PC-9 (cell line): Measurements from ENCODE around the gene P2RY8. TPM values are rescaled to one million over a fixed set of nuclear protein-coding genes. Genes with fewer than 3 reads are reported as not detected.

Experiments used
- BruUV-seq: library from RNA; stranded (reverse); fragments of 400-500 nt; replicated peaks from 2 replicates; lab custom pipeline; 2021; lab: Mats Ljungman, UMichigan
- CTCF ChIA-PET: fragments of 300-600 bp; sonication (Branson Sonifier 250); formaldehyde crosslinking; loops from one replicate; lab custom pipeline; 2022; ENCODE audit warnings: antibody characterized with exemption; lab: Charles Lee
- POLR2A ChIA-PET: fragments of 300-600 bp; sonication (Branson Sonifier 250); formaldehyde crosslinking; loops from one replicate; lab custom pipeline; 2022; ENCODE audit warnings: antibody characterized with exemption; ENCODE audit not compliant: unreplicated experiment; lab: Charles Lee
- DNase-seq, 2 experiments: peaks; one replicate each; pipeline versions ENCODE4 v3.0.0 to v3.0.0-alpha.2; 2015 to 2022; ENCODE audit warnings: mixed read lengths in 1 of 2
- H2AFZ ChIP-seq: fragments of 200-600 bp; sonication (generic); 2 replicates; pipeline ENCODE4 v1.8.1; 2017; ENCODE audit warnings: antibody characterized with exemption
- H3F3A ChIP-seq: fragments of 200-600 bp; sonication (generic); 2 replicates; pipeline ENCODE4 v1.8.1; 2017; ENCODE audit warnings: antibody characterized with exemption, mild to moderate bottlenecking, low read depth; ENCODE audit not compliant: insufficient read depth
- H3K27ac ChIP-seq: fragments of 200-600 bp; sonication (generic); 2 replicates; pipeline ENCODE4 v1.6.1; 2016; ENCODE audit warnings: mixed run types
- H3K27me3 ChIP-seq: fragments of 200-600 bp; sonication (generic); 2 replicates; pipeline ENCODE4 v1.6.1; 2016; ENCODE audit warnings: low read depth, mixed run types; ENCODE audit not compliant: insufficient read depth
- H3K36me3 ChIP-seq: fragments of 200-600 bp; sonication (generic); 2 replicates; pipeline ENCODE4 v1.6.1; 2016; ENCODE audit warnings: low read depth, mixed run types
- H3K4me1 ChIP-seq: fragments of 200-600 bp; sonication (generic); replicated peaks from 2 replicates; pipeline ENCODE4 v1.6.1; 2016; ENCODE audit warnings: mixed run types; ENCODE audit not compliant: insufficient read depth
- H3K4me2 ChIP-seq: fragments of 200-600 bp; sonication (generic); 2 replicates; pipeline ENCODE4 v1.6.1; 2017; ENCODE audit warnings: mixed run types
- H3K4me3 ChIP-seq: fragments of 200-600 bp; sonication (generic); 2 replicates; pipeline ENCODE4 v1.6.1; 2016; ENCODE audit warnings: mixed run types
- H3K79me2 ChIP-seq: fragments of 200-600 bp; sonication (generic); 2 replicates; pipeline ENCODE4 v1.6.1; 2017; ENCODE audit warnings: low read depth, mixed run types
- H3K9me2 ChIP-seq: fragments of 200-600 bp; sonication (generic); 2 replicates; pipeline ENCODE4 v1.8.1; 2017; ENCODE audit warnings: mild to moderate bottlenecking; ENCODE audit not compliant: insufficient read depth
- H3K9me3 ChIP-seq: fragments of 200-600 bp; sonication (generic); 2 replicates; pipeline ENCODE4 v1.8.1; 2016; ENCODE audit warnings: low read depth; ENCODE audit not compliant: insufficient read depth
- H4K20me1 ChIP-seq: fragments of 200-600 bp; sonication (generic); 2 replicates; pipeline ENCODE4 v1.8.1; 2017; ENCODE audit not compliant: insufficient read depth
- CTCF ChIP-seq: fragments of 200-600 bp; sonication (generic); conservative IDR thresholded peaks from 2 replicates; pipeline ENCODE4 v1.6.1; 2017; ENCODE audit warnings: mixed run types, antibody characterized with exemption, mild to moderate bottlenecking, moderate library complexity
- EZH2 ChIP-seq: fragments of 200-600 bp; sonication (generic); IDR thresholded peaks from 2 replicates; pipeline ENCODE4 v1.8.0; 2017; ENCODE audit warnings: antibody characterized with exemption, low read depth
- intact Hi-C: fragments of 100-400 bp; cut with micrococcal nuclease; formaldehyde crosslinking; loops from one replicate; pipeline ENCODE4 v1.10.0; 2022; ENCODE audit not compliant: unreplicated experiment
- total RNA-seq: library from RNA; stranded (reverse); gene quantifications from 2 replicates; pipeline ENCODE4 v1.2.3, GENCODE V29; 2021

P2RY8 gene
- total RNA-seq, 1 experiment from 2014 or later = not detected

DNA sequence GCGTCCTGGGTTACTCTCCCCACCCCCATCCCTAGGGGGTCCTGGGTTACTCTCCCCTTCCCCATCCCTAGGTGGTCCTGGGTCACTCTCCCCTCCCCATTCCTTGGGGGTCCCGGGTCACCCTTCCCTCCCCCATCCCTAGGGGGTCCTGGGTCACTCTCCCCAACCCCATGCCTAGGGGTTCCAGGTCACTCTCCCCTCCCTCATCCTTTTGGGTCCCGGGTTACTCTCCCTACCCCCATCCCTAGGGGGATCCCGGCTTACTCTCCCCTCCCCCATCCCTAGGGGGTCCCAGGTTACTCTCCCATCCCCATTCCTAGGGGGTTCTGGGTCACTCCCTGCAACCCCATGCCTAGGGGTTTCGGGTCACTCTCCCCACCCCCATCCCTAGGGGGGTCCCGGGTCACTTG is 85.7 kb downstream of the P2RY8 start:
- no peak for DNase-seq
- Histone ChIP-seq H3K9me2 (no peaks in the 10 kb centered on the region), H3K36me3 (0 out of 2 replicates have a peak, but pooled peaks cover 8% of the 10 kb centered on the region), H3K4me3 (peak overlapping the region; percentile 82; the same call in 1 of the 2 replicates), H3K27ac (no peak overlapping the region), H3K4me1 (no peaks in the 10 kb centered on the region), H3K9me3 (no peaks in the 10 kb centered on the region), H2AFZ (no peak overlapping the region), H3K27me3 (peaks cover 14% of the 10 kb centered on the region), H3K4me2 (peak overlapping the region; percentile 82), H3F3A (no peaks in the 10 kb centered on the region), H3K79me2 (peaks cover 55% of the 10 kb centered on the region), H4K20me1 (no peaks in the 10 kb centered on the region)
- no peak for TF ChIP-seq CTCF
- TF ChIP-seq EZH2 = no peak
- ChIA-PET POLR2A (no interaction called here), CTCF (no interaction called here)
- BruUV-seq = no TSS peak
- intact Hi-C loops = loop anchor here (5.0 to 10.0 kb wide), 4 partner anchors 141 to 1244 kb away; partner anchors contain the start of genes AKAP17A and CD99

GRCh38 chrX:1450361-1451161 is 86.4 kb downstream of the P2RY8 start:
- H3K36me3 ChIP-seq = 0 out of 2 replicates have a peak, but pooled peaks cover 8% of the 10 kb centered on the region
- no TSS peak for BruUV-seq
- no peak overlapping the region for H3K4me3 ChIP-seq
- no peaks in the 10 kb centered on the region for H3K9me3 ChIP-seq
- POLR2A ChIA-PET = no interaction called here
- H3K4me1 ChIP-seq = no peaks in the 10 kb centered on the region
- peaks cover 55% of the 10 kb centered on the region for H3K79me2 ChIP-seq
- no peak overlapping the region; the same call in 1 of the 2 replicates for H3K4me2 ChIP-seq
- CTCF ChIA-PET = no interaction called here
- no peaks in the 10 kb centered on the region for H3F3A ChIP-seq
- no peak overlapping the region for H3K27ac ChIP-seq
- no peak overlapping the region for H2AFZ ChIP-seq
- peaks cover 7% of the 10 kb centered on the region for H3K27me3 ChIP-seq
- intact Hi-C loops = loop anchor here (5.0 to 10.0 kb wide), 4 partner anchors 142 to 1244 kb away; partner anchors contain the start of genes AKAP17A and CD99
- DNase-seq = no peak
- no peak for TF ChIP-seq CTCF
- H3K9me2 ChIP-seq = no peaks in the 10 kb centered on the region
- no peaks in the 10 kb centered on the region for H4K20me1 ChIP-seq

GRCh38 chrX:1449823-1450149 is 87.2 kb downstream of the P2RY8 start:
- CTCF ChIA-PET = no interaction called here
- DNase-seq = no peak

More at GRCh38 chrX:1449823-1450149, 87.2 kb downstream of the P2RY8 start:
- intact Hi-C loops = loop anchor here (5.0 to 10.0 kb wide), 4 partner anchors 143 to 1245 kb away; partner anchors contain the start of genes AKAP17A and CD99
- no peak overlapping the region for H3K4me3 ChIP-seq
- no TSS peak for BruUV-seq
- no peak overlapping the region for H3K4me2 ChIP-seq
- H3K9me3 ChIP-seq = no peaks in the 10 kb centered on the region
- H2AFZ ChIP-seq = no peak overlapping the region
- H3K27me3 ChIP-seq = no peaks in the 10 kb centered on the region
- POLR2A ChIA-PET = no interaction called here
- H3K79me2 ChIP-seq = peaks cover 55% of the 10 kb centered on the region
- no peak overlapping the region for H3K27ac ChIP-seq
- H3K4me1 ChIP-seq = no peaks in the 10 kb centered on the region
- H4K20me1 ChIP-seq = no peaks in the 10 kb centered on the region
- H3F3A ChIP-seq = no peaks in the 10 kb centered on the region
- 0 out of 2 replicates have a peak, but pooled peaks cover 8% of the 10 kb centered on the region for H3K36me3 ChIP-seq
- TF ChIP-seq CTCF (no peak), EZH2 (no peak)
- H3K9me2 ChIP-seq = no peaks in the 10 kb centered on the region
